Tibial artery (tissue), 4 donors: ENCODE results near the gene CUL3.

Experiments used
- DNase-seq, 2 donors: peaks; one replicate each; pipeline ENCODE4 v3.0.0-alpha.2; 2019
- H3K27ac ChIP-seq, 2 donors: fragments of 200-600 bp; sonication (generic) in 1 of 2; 1 replicate in 1 of 2; 2 replicates in 1 of 2; pipeline ENCODE4 v1.5.1; 2018 to 2019; ENCODE audit warnings: mild to moderate bottlenecking in 1 of 2
- H3K27me3 ChIP-seq, 2 donors: fragments of 200-600 bp; sonication (generic) in 1 of 2; one replicate each; pipeline versions ENCODE4 v1.5.1 to v1.6.0; 2016 to 2019
- H3K36me3 ChIP-seq, 3 donors: fragments of 200-600 bp; sonication (generic) in 2 of 3; one replicate each; pipeline ENCODE4 v1.5.1; 2016 to 2019; ENCODE audit warnings: mild to moderate bottlenecking in 2 of 3
- H3K4me1 ChIP-seq, 4 donors: fragments of 200-600 bp; sonication (generic) in 2 of 4; 1 replicate in 3 of 4; 2 replicates in 1 of 4; pipeline ENCODE4 v1.5.1; 2016 to 2019
- H3K4me3 ChIP-seq, 2 donors: fragments of 200-600 bp; sonication (generic) in 1 of 2; 1 replicate in 1 of 2; 2 replicates in 1 of 2; pipeline ENCODE4 v1.5.1; 2018 to 2019; ENCODE audit warnings: mild to moderate bottlenecking in 2 of 2
- H3K9me3 ChIP-seq, 3 donors: fragments of 200-600 bp; sonication (generic) in 1 of 3; one replicate each; pipeline ENCODE4 v1.5.1; 2016 to 2019
- intact Hi-C: fragments of 100-400 bp; cut with DNase I; formaldehyde crosslinking; loops from one replicate; pipeline ENCODE4 v1.15.0; 2023; ENCODE audit warnings: low total_unique reads
- TF ChIP-seq, protein P1 (sequence below), 2 experiments: fragments of 200-600 bp in 1 of 2; fragments of 450-650 bp in 1 of 2; IDR thresholded peaks; one replicate each; pipeline ENCODE4 v1.5.1; 2017 to 2019; ENCODE audit warnings: antibody characterized with exemption in 2 of 2, mild to moderate bottlenecking in 1 of 2, moderate library complexity in 1 of 2

The CUL3 gene

DNA sequence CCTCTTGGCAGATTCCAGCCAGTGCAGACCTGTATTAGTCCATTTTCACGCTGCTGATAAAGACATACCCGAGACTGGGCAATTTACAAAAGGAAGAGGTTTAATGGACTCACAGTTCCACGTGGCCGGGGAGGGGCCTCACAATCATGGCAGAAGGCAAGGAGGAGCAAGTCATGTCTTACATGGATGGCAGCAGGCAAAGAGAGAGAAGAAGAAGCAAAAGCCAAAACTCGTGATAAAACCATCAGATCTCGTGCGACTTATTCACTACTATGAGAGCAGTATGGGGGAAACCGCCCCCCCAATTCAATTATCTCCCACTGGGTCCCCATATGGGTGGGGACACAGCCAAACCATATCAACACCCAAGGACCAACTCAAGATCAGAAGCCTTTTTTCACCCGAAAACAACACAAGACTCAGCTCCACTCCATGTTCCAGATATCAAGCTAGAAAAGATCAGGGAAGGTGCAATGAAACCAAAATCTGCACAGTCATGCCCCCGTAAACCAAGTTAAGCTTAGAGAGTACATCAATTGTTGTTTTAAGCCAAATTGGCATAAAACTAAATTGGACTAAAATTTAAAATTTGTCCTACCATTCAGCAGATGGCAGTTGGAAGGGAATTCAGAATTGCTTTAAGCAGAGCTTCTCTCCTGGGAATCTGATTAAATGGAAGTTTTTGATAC lies 127.6 kb downstream of the CUL3 start:
- intact Hi-C loops: no loop called here
- DNase-seq: no peak
- Histone ChIP-seq H3K36me3 (no peaks in the 10 kb centered on the region), H3K27me3 (no peaks in the 10 kb centered on the region), H3K4me1 (no peaks in the 10 kb centered on the region), H3K9me3 (no peaks in the 10 kb centered on the region), H3K4me3 (no peak overlapping the region), H3K27ac (no peak overlapping the region)
- TF ChIP-seq, protein P1, sequence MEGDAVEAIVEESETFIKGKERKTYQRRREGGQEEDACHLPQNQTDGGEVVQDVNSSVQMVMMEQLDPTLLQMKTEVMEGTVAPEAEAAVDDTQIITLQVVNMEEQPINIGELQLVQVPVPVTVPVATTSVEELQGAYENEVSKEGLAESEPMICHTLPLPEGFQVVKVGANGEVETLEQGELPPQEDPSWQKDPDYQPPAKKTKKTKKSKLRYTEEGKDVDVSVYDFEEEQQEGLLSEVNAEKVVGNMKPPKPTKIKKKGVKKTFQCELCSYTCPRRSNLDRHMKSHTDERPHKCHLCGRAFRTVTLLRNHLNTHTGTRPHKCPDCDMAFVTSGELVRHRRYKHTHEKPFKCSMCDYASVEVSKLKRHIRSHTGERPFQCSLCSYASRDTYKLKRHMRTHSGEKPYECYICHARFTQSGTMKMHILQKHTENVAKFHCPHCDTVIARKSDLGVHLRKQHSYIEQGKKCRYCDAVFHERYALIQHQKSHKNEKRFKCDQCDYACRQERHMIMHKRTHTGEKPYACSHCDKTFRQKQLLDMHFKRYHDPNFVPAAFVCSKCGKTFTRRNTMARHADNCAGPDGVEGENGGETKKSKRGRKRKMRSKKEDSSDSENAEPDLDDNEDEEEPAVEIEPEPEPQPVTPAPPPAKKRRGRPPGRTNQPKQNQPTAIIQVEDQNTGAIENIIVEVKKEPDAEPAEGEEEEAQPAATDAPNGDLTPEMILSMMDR (IDR thresholded peaks at IDR 0.05): no peak

GRCh38 chr2:224453892-224454291 lies 131.3 kb downstream of the CUL3 start:
- Histone ChIP-seq H3K27me3 (no peaks in the 10 kb centered on the region), H3K4me1 (no peaks in the 10 kb centered on the region), H3K27ac (no peak overlapping the region), H3K9me3 (no peaks in the 10 kb centered on the region), H3K4me3 (no peak overlapping the region), H3K36me3 (no peaks in the 10 kb centered on the region)
- no peak for DNase-seq
- TF ChIP-seq, protein P1 (IDR thresholded peaks at IDR 0.05): no peak
- intact Hi-C loops: no loop called here

GRCh38 chr2:224449212-224450147 lies 135.7 kb downstream of the CUL3 start:
- Histone ChIP-seq H3K4me3 (no peak overlapping the region), H3K4me1 (no peaks in the 10 kb centered on the region), H3K36me3 (no peaks in the 10 kb centered on the region), H3K27ac (no peak overlapping the region), H3K27me3 (no peaks in the 10 kb centered on the region), H3K9me3 (no peaks in the 10 kb centered on the region)
- no peak for DNase-seq
- TF ChIP-seq, protein P1 (IDR thresholded peaks at IDR 0.05): peak in 1 of 2 experiments; percentile 30
- intact Hi-C loops: no loop called here

DNA sequence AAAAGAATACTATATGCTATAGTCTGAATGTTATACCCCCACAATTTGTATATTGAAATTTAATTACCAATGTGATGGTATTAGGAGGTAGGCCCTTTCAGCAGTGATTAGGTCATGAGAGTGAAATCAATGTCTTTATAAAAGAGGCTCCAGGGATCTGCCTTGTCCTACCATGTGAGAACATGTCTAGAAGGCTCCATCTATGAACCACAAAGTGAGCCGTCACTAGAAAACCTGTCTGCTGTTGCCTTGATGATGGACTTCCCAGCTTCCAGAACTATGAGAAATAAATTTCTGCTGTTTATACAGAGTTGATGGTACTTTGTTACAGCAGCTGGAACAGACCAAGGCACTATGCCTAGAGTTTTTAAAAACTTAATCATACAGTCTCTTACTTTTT lies 136.9 kb downstream of the CUL3 start:
- TF ChIP-seq, protein P1 (IDR thresholded peaks at IDR 0.05): no peak
- no peaks in the 10 kb centered on the region for H3K9me3 ChIP-seq
- no peak overlapping the region for H3K4me3 ChIP-seq
- no peaks in the 10 kb centered on the region for H3K4me1 ChIP-seq
- no peak for DNase-seq
- no peaks in the 10 kb centered on the region for H3K36me3 ChIP-seq
- no peak overlapping the region for H3K27ac ChIP-seq
- peaks cover 0 to 10% of the 10 kb centered on the region in 2 donors for H3K27me3 ChIP-seq
- intact Hi-C loops: no loop called here

- H3K9me3 ChIP-seq: no peaks in the 10 kb centered on the region
- DNase-seq: no peak
- TF ChIP-seq, protein P1 (IDR thresholded peaks at IDR 0.05): no peak
- H3K4me1 ChIP-seq: peaks cover 0 to 11% (median 10%) of the 10 kb centered on the region in 4 donors
- peaks cover 0 to 23% of the 10 kb centered on the region in 2 donors for H3K27me3 ChIP-seq
- no peak overlapping the region for H3K4me3 ChIP-seq
- no peaks in the 10 kb centered on the region for H3K36me3 ChIP-seq
- no peak overlapping the region for H3K27ac ChIP-seq
- intact Hi-C loops: no loop called here
Measured at GRCh38 chr2:224444783-224445182, 140.4 kb downstream of the CUL3 start.
